GM12865 (cell line): ENCODE data around the gene ELAVL1.
"Not testable (repeated sequence)": the region's sequence is repeated elsewhere in the genome, so short reads cannot be mapped to it uniquely, and the experiment has no call there.

Source experiments
- DNase-seq: peaks from one replicate; pipeline ENCODE4 v3.0.0; 2010; ENCODE audit warnings: low read depth
- H3K4me3 ChIP-seq: 2 replicates; pipeline ENCODE4 v1.5.1; 2011; ENCODE audit warnings: mild to moderate bottlenecking, low read depth, low read length, control low read depth
- TF ChIP-seq, protein P1 (sequence below): IDR thresholded peaks from 2 replicates; pipeline ENCODE4 v1.5.1; 2011; ENCODE audit warnings: low read length, control low read depth, low read depth, inconsistent platforms; ENCODE audit not compliant: insufficient read depth; ENCODE audit errors: missing control alignments

ELAVL1 gene

DNA sequence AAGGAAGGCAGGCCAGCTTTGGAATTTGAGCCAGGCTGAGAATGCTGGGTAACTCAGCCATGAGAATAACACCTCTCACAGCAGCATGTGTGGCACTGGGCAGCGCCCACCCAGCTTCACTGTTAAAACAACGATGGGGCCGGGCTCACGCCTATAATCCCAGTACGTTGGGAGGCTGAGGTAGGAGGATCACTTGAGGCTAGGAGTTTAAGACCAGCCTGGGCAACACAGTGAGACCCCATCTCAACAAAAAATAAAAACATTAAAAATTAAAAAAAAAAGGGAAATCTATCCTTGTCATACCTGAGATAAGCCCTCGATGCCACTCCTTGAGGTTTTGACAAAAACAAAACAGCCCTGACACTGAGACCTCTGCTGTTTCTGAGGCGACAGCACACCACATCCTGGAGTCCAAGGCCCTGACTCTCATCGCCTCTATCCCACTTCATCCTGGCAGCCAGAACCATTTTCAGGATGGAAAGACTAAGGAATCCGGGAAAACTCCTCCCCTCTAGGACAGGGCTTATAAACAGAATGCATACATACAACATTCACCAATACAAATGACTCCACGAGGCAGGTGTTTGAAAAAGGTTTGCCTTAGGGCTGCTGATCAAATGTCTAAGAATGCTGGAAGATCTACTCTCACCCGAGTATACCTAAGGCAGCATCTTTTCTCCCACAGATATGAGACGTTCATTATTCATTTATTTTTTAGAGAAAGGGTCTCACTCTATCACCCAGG, 39.3 kb downstream of the ELAVL1 start:
- TF ChIP-seq, protein P1, sequence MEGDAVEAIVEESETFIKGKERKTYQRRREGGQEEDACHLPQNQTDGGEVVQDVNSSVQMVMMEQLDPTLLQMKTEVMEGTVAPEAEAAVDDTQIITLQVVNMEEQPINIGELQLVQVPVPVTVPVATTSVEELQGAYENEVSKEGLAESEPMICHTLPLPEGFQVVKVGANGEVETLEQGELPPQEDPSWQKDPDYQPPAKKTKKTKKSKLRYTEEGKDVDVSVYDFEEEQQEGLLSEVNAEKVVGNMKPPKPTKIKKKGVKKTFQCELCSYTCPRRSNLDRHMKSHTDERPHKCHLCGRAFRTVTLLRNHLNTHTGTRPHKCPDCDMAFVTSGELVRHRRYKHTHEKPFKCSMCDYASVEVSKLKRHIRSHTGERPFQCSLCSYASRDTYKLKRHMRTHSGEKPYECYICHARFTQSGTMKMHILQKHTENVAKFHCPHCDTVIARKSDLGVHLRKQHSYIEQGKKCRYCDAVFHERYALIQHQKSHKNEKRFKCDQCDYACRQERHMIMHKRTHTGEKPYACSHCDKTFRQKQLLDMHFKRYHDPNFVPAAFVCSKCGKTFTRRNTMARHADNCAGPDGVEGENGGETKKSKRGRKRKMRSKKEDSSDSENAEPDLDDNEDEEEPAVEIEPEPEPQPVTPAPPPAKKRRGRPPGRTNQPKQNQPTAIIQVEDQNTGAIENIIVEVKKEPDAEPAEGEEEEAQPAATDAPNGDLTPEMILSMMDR: no peak
- no peak overlapping the region for H3K4me3 ChIP-seq
- no peak for DNase-seq

DNA sequence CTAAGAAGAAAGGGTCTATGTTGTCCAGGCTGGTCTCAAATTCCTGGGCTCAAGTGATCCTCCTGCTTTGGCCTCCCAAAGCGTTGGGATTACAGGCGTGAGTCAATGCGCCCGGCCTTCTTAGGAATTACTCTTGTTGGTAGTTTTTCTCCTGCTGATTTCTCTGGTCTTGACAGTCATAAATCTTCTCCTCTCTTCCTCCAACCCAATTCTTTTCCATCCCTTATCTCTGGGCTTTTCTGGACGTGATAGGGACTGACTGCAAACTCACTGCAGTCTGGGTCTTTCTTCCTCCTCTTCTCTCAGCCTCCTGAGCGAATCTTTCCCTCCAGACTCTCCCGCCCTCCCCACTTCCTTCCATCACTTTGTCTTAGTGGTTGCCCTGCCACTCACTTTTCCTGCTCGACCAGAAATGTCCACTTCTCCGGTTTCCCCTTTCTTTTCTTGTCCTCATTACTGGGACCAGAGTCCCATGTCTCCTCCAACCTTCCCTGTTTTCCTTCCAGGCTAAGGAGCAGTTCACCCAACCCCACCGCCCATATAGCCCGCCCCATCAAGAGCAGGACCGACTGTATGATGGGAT, 40.1 kb downstream of the ELAVL1 start:
- TF ChIP-seq, protein P1: no peak
- DNase-seq: no peak
- H3K4me3 ChIP-seq: no peak overlapping the region

DNA sequence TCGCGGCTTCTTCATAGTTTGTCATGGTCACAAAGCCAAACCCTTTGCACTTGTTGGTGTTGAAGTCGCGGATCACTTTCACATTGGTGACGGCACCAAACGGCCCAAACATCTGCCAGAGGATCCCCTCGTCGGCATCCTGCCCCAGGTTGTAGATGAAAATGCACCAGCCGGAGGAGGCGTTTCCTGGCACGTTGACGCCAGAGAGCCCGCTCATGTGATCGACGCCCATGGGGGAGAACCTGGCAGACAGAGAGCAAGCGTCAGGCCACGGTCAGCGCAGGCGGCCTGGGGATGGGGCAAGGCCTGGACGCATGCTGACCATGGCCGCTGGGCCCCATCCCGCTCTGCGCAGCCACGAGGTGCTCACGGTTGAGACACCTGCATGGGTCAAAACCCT, 41.9 kb downstream of the ELAVL1 start:
- TF ChIP-seq, protein P1: no peak
- no peak overlapping the region for H3K4me3 ChIP-seq
- DNase-seq: no peak

DNA sequence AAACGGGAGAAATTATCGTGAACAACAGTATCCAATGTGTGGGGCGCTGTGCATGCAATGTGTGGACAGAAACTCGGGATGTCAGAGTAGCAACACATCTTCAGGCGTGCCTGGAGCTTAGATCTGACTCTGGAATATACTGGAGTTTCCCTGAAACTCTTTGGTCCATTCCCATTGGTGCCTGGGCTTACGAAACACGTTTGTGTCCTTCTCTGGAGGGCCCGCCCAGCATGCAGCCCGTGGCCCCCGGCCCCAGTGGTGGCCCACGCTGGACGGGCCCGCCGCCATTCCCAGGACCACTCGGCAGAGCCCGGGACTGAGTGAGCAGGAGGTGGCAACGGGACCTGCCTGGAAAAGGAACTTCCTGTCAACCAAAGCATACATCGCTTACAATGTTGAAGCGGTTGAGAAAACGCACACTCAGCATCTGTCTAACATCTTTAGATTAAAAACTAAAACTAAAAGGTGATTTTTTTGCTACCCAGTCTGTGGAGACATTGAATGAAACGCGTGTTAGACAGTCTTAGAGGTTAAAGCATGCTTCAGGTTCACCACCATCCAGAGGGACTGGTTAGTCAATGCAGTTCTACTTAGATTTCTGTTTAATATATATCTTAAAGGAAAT, 42.7 kb downstream of the ELAVL1 start:
- TF ChIP-seq, protein P1: no peak
- DNase-seq: no peak
- no peak overlapping the region for H3K4me3 ChIP-seq

DNA sequence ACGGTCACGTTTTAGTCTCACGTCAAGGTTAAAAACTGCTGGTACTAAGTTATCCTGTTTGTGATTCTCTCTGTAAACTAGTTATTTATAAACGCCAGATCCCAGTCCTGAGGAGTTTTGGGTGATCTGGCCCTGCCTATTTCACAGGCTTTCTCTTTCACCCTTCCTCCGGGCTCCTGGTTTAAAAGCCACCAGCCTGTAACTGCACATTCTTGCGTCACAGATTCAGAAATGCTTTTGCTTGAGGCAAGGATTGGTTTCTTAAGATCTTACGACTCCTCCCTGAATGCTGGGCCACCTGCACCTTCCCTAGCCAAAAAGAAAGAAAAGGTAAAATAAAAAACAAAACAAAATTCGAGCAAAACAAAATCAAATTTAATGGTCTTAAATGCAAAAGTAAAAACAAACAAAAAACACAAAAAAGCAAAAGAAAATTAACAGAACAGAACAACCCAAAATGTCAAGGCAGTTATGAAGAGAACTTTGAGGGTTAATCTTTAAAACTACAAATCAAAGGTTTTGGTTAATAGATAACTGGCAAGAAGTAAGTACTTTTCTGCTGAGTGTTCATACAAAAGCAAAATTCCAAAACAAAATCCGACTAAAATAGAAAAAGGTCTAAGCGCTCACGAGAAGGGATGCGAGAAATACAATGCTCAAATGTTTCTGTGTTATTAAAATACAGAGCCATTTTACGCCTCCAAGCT, 43.4 kb downstream of the ELAVL1 start:
- TF ChIP-seq, protein P1: no peak
- no peak for DNase-seq
- no peak overlapping the region for H3K4me3 ChIP-seq

DNA sequence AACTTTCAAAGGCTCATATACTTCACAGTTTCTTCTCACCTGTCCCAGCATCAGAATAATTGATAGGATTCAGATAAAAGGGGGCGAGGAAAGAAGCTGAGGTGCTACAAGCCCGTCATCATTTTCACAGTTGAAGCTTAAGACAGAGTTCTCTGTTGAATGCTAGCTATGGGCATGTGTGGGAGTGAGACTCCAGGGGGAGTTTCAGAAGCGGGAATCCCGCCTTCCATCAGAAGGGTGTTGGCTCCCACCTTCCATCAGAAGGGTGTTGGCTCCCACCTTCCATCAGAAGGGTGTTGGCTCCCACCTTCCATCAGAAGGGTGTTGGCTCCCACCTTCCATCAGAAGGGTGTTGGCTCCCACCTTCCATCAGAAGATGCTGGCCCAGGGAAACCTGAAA, 44.4 kb downstream of the ELAVL1 start:
- not testable (repeated sequence) for DNase-seq, H3K4me3 ChIP-seq

DNA sequence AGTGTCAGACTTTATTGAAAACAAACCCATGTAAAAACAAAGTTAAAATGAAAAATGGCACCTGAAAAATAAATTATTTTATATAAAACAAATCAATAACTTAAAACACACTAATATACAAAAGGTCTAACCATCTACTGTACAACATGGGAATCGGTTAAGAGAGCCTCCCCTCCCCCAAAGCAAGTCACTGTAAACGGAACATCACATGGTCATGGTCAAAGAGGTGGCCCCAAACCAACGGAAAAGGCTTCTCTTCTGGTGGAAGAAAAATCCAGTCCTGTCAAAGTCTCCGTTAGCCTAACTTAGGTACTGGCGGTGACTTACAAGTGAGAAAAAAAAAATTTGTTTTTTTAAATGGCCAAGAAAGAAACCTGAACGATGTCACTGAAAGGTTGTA, 46.2 kb downstream of the ELAVL1 start:
- no peak for DNase-seq
- TF ChIP-seq, protein P1: no peak
- no peak overlapping the region for H3K4me3 ChIP-seq
